HG03196 (cell line): Measurements from ENCODE around the gene MYO15A.

Experiments used
- ATAC-seq: cut with Tn5 transposase; IDR thresholded peaks from one replicate; pipeline ENCODE4 v1.9.1; 2021; ENCODE audit not compliant: unreplicated experiment

The MYO15A gene

GRCh38 chr17:18105027-18105426, 3.5 kb upstream of the MYO15A start:
- no peak for ATAC-seq

- ATAC-seq, result no peak
Measured at GRCh38 chr17:18105595-18105994, 3.0 kb upstream of the MYO15A start.

DNA sequence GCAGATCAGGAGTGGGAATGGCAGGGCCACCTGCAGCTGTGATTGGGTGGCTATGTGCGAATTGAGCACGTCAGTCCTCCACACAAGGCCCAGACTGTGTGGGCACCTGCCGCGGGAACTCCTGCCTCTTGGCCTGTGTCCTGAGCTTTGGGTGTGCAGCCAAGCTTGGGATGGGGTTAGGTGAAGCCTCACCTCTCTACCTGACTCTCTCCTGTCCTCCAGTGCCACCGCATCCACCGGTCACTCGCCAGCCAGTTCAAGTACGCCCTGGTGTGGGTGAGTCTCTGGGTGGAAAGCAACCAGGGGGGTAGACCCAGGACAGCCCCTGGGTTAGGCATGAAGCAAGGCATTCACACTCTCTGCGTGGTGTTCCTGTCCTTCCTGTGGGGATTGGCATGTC, 2.3 kb upstream of the MYO15A start:
- ATAC-seq, result no peak

DNA sequence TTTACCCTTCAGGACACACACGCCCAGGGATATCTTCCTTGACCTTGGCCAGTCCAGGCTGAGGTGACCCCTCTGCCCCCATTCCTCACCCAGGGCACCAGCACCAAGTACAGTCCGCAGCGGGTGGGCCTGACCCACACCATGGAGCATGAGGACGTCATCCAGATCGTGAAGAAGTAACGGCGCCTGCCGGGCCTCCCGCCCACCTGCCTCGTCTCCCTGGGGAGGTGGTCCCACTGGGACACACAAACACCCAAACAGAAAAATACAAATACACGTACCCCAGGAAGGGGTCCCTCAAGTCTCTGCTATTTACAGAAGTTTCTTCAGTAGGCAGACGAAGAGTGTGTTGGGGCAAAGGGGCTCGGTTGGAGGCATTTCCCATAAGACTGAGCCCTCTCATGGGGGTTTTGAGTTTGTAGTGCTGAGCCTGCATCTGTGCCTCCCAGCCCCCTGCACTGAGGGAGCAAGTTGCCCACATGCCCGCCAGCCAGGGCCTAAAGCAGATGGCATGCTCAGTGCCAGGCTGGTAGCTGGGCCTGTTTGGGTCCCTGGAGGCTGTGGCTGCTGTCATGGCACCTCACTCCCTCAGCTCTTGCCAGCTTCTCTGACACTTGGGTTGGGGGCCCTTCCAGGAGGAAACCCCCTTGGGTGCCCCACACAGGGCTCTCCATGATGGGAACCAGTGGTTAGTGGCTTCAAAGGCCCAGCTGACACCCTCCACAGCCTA, 1.3 kb upstream of the MYO15A start:
- ATAC-seq, result no peak

DNA sequence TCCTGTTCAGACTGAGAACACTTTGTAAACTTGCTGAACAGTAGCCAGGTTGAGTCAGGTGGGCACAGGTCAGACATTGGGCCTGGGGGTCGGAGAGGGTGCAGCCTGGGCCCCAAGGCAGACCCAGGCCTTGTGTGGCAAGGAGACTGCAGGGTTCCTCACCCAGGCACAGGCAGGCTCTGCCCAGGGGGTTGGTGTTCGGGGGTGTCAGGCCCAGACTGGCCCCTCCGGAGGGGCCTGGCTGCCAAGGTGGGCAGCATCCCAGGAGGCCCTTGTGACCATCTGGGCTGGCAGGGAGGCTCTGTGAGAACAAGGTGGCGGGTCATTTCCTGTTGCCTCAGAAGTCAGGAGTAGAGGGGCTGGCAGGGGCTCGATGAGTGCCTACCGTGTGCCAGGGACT, 585 bp upstream of the MYO15A start:
- no peak for ATAC-seq

GRCh38 chr17:18109935-18110485, 1.5 kb downstream of the MYO15A start:
- no peak for ATAC-seq

GRCh38 chr17:18110636-18111145, 2.1 kb downstream of the MYO15A start:
- ATAC-seq, result no peak

DNA sequence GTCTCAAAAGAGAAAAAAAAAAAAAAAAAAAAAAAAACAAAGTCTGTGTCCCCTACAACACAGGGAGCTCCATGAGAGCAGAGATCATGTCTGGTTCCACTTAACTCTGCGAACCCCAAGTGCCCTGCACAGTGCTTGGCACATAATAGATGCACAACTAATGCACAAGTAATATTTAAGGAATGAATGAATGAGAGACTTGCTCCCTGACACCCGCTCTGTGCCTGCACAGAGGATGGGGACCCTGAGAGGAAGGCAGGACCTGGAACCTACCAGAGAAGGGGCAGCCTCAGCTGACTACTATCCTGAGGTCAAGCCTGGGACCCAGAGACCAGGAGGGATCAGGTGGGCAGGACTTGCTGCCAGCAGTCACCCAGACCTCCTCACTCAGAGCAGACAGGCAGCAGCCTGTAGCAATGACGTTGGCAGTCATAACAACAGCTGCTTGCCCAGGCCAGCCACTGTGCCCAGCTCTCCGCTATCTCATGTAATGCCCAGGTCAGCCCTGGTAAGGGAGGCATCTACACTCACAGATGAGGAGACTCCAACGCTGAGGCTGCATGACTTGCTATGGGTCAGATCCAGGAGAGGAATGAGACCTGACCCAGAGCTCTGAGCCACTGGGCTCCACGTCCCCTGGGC, 2.9 kb downstream of the MYO15A start:
- ATAC-seq, result no peak

DNA sequence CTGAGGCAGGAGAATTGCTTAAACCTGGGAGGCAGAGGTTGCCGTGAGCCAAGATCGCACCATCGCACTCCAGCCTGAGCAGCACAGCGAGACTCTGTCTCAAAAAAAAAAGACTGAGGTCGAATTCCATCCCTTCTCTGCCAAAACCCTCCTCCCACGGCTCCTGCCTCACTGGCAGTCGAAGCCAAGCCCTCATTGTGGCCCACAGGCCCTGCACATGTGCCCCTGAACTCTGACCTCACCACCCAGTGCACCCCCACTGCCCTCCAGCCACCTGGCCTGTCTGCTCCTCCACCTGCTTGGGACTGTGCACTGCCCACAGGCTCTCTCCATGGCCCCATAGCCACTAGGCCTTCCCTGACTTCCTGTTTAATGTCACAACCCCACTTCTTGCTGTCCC, 7.0 kb downstream of the MYO15A start:
- ATAC-seq, result no peak

GRCh38 chr17:18116078-18116477, 7.5 kb downstream of the MYO15A start:
- ATAC-seq, result no peak

GRCh38 chr17:18117533-18117932, 9.0 kb downstream of the MYO15A start:
- no peak for ATAC-seq

DNA sequence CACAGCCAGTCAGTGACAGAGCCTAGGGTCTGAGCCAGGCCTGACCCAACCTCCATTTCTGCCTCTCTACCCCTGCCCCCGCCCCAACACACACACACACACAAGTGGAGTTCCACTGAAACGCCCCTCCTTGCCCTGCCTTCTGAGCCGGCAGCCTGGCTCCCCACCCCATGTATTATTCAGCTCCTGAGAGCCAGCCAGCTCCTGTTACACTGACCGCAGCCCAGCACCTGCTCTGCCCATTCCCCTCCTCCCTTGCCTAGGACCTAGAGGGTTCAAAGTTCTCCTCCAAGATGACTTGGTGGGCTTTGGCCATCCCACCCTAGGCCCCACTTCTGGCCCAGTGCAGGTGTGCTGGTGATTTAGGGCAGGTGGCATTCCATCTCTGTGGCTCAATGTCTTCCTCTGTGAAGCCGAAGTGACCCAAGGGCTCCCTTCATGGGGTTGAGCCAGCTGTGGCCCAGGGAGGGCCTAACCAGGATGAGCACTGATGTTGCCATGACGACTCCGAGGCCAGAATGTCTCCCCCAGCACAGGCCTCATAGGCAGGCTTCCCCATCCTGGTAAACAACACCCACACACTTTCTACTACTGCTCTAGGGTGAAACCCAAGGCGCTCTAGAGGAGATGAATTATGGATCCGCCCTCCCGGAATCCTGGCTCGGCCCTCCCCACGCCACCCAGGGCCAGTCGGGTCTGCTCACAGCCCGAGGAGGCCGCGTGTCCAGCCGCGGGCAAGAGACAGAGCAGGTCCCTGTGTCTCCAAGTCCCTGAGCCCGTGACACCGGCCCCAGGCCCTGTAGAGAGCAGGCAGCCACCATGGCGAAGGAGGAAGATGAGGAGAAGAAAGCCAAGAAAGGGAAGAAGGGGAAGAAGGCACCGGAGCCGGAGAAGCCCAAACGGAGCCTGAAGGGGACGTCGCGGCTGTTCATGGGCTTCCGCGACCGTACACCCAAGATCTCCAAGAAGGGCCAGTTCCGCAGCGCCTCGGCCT, 9.7 kb downstream of the MYO15A start:
- no peak for ATAC-seq

GRCh38 chr17:18119166-18119745, 10.7 kb downstream of the MYO15A start:
- ATAC-seq, result no peak

- ATAC-seq, result no peak
Measured at GRCh38 chr17:18119938-18120337, 11.4 kb downstream of the MYO15A start.

GRCh38 chr17:18120461-18121017, 12.0 kb downstream of the MYO15A start:
- no peak for ATAC-seq

GRCh38 chr17:18121144-18121910, 12.8 kb downstream of the MYO15A start:
- no peak for ATAC-seq

DNA sequence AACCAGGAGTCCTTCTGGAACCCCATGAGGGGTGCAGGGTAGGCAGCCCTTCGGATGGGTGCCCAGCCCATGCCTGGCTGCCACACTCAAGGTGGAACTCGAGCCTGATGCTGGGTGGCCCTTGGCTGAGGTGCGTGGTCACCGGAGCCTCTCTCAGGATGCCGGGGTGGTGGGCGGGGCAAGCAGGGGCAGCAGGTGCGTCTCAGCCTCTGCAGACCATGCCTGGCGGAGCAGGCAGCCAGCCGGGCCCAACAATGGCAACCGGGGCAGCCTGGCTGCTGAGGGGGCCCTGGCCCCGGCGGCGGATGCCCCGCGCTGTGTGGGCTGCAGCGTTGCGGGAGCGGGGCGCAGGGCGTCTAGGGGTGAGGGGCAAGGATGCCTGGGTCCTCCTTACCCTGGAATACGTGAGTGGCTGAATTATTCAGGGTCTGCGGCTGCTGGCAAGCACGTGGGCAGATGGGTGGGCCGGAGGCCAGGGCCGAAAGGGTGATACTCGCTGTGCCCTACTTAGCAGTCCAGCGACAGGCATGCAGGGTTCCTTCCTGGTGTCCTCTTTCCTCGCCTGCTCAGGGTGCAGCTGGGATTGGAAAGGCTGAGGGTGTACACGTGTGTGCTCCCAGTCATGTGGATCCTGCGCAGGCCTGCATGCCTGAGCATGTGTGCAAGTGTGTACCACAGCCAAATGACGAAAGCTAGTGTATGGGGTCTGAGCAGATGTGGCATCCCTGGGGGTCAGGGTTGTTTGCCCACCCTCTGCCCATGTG, 14.6 kb downstream of the MYO15A start:
- ATAC-seq, result no peak

DNA sequence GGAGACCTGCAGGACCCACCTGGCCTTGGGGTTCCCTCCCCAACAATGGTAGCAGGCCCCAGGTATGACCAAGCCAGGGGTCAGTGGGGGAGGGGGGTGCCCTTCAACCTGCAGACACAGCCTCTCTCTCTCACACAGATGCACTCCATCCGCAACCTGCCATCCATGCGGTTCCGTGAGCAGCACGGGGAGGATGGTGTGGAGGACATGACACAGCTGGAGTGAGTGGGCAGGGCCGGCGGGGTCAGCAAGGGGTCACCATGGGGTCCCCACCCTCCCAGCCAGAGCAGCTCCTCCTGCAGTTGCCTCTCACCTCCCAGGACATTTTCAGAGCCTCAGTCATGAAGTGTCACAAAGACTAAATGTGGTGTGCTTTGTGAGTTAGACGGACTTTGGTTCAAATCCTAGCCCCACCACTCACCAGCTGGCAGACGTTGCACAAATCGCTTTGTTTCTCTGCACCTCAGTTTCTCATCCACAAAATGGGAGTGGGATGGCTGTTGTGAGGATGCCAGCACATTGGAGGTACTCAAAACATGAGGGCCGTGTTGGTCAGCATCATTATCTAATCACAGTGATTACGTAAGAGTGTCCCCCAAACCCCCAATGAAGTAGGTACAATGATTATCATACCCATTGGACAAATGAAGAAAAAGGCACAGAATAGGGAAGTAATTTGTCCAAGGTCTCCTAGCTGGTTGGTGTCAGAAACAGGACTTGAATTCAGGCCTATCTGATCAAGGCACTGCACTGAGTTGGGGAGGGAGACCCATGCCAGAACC, 16.0 kb downstream of the MYO15A start:
- no peak for ATAC-seq
